ENCODE data around the gene MCF2L. TPM values are rescaled to one million over a fixed set of nuclear protein-coding genes. Genes with fewer than 3 reads are reported as not detected.
A peak's percentile ranks its signal among the peaks of the same experiment; 100 is the strongest.

The MCF2L gene
- total RNA-seq, 6 experiments from 2014 or later: 9.6 to 18.4 (median 11.7) TPM

DNA sequence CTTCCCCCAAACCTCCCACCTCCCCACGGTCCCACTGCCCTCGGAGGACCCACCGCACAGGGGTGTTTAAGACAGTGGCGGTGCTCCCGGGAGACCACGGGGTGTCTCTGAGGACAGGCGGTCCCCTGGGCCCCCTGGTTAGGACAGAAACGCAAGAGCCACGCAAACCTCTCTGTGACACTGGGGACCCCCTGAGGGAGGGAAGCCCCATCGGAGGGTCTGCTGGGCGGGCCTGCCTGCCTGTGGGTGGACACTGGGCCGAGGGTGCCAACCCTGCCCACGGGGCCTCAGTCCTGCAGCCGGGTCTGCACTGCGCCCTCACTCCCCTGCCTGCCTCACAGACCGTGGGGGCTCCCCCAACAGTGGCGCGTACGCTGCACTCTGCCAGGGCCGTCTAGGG, 17.5 kb downstream of the MCF2L start:
- Histone ChIP-seq H3K27ac (no peak overlapping the region), H3K4me1 (peaks cover 0 to 4% (median 0%) of the 10 kb centered on the region in 4 donors), H3K9me3 (no peaks in the 10 kb centered on the region), H3K27me3 (no peaks in the 10 kb centered on the region), H3K36me3 (no peaks in the 10 kb centered on the region), H3K4me3 (no peak overlapping the region)
- DNase-seq: no peak
- no peak for ATAC-seq
- intact Hi-C loops (cut with DNase I): no loop called here
- TF ChIP-seq POLR2A (IDR thresholded peaks at IDR 0.05): no peak
- TF ChIP-seq, protein P1, sequence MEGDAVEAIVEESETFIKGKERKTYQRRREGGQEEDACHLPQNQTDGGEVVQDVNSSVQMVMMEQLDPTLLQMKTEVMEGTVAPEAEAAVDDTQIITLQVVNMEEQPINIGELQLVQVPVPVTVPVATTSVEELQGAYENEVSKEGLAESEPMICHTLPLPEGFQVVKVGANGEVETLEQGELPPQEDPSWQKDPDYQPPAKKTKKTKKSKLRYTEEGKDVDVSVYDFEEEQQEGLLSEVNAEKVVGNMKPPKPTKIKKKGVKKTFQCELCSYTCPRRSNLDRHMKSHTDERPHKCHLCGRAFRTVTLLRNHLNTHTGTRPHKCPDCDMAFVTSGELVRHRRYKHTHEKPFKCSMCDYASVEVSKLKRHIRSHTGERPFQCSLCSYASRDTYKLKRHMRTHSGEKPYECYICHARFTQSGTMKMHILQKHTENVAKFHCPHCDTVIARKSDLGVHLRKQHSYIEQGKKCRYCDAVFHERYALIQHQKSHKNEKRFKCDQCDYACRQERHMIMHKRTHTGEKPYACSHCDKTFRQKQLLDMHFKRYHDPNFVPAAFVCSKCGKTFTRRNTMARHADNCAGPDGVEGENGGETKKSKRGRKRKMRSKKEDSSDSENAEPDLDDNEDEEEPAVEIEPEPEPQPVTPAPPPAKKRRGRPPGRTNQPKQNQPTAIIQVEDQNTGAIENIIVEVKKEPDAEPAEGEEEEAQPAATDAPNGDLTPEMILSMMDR (IDR thresholded peaks at IDR 0.05): no peak
- WGBS (ENCODE audit: insufficient coverage, low coverage, low lambda C conversion rate, missing lambda C conversion rate): no CpG with 5 or more reads among the region's 20 CpGs

DNA sequence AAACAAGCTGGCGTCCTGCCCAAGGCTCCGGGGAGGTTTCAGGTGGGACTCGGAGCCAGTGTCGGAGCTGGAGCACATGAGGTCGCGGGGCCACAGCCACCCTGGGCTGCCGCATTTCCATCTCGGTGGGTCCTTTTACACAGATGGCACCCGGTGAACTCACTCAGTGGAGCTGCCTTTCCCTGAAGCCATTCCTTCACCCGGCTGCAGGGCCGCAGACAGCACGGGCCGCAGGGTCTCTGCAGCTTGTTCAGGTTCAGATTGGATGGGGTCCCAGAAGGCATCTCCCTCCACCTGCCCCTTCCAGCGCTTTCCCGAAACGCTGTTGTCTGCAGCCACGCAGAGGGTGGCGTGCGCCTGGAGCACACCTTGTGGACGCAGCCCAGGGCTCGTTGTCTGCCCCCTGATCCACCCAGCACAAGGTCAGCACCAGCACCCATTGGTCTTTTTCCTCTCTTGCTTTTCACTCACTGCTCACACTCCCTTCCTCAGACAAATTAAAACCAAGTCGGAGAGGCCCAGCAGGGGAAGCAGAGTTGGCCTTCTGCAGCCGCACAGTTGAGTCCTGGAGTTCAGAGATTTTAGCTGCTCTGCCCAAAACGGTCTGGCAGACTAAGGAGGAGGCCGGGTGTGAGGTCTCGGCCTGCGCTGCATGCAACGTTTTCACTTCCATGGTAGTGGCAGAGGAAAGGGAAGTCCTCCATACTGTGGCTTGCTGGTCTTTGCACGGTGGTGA, 18.1 kb downstream of the MCF2L start:
- Histone ChIP-seq H3K36me3 (no peaks in the 10 kb centered on the region), H3K4me3 (no peak overlapping the region), H3K27ac (no peak overlapping the region), H3K9me3 (no peaks in the 10 kb centered on the region), H3K27me3 (no peaks in the 10 kb centered on the region), H3K4me1 (peaks cover 0 to 4% (median 0%) of the 10 kb centered on the region in 4 donors)
- intact Hi-C loops (cut with DNase I): no loop called here
- ATAC-seq: no peak
- WGBS (ENCODE audit: insufficient coverage, low coverage, low lambda C conversion rate, missing lambda C conversion rate): 82% methylated on average over 3 of the region's 29 CpGs
- no peak for TF ChIP-seq POLR2A (IDR thresholded peaks at IDR 0.05)
- TF ChIP-seq, protein P1 (IDR thresholded peaks at IDR 0.05): no peak
- DNase-seq: no peak

DNA sequence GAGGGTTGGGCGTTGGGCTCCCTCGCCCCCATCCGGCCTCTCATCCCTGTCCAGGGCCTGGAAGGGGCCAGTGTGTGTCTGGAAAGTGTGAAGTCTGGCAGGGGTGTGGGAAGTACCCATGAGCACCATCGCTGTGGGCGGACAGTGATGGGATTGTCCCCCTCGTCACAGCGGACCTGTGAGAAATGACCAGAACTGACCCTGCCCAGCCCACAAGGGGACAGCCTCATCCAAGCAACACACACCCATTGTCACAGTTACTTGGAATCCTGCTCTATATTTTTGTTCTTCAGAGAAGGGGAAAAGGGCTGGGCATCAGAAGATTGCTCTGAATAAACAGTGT, 18.6 kb downstream of the MCF2L start:
- ATAC-seq: no peak
- intact Hi-C loops (cut with DNase I): no loop called here
- no peaks in the 10 kb centered on the region for H3K9me3 ChIP-seq
- DNase-seq: no peak
- H3K4me1 ChIP-seq: peaks cover 0 to 4% (median 0%) of the 10 kb centered on the region in 4 donors
- H3K4me3 ChIP-seq: no peak overlapping the region
- H3K27ac ChIP-seq: no peak overlapping the region
- H3K27me3 ChIP-seq: no peaks in the 10 kb centered on the region
- no peak for TF ChIP-seq POLR2A (IDR thresholded peaks at IDR 0.05)
- TF ChIP-seq, protein P1 (IDR thresholded peaks at IDR 0.05): no peak
- H3K36me3 ChIP-seq: no peaks in the 10 kb centered on the region
- whole genome bisulfite sequencing (ENCODE audit: insufficient coverage, low coverage, low lambda C conversion rate, missing lambda C conversion rate): no CpG with 5 or more reads among the region's 7 CpGs

DNA sequence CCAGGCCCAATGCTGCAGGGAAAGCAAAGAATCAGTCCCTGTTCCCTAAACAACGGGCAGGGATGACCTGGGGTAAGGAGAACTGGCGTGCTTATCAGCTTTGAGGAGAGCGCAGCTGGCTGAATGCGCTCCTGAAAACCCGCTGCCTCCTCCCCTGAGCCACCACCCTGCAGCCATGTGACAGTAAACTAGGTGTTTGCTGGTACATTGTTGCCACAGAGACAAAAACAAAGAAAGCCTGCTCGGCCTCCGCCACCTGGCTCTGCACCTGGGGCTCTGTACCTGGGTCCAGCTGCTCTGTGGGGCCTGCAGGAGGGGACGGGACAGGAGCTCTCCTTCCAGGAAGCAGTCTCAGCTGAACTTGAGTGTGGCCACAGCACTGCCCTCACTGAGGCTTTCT, 21.8 kb downstream of the MCF2L start:
- Histone ChIP-seq H3K27me3 (no peaks in the 10 kb centered on the region), H3K36me3 (no peaks in the 10 kb centered on the region), H3K9me3 (no peaks in the 10 kb centered on the region), H3K27ac (no peak overlapping the region), H3K4me3 (no peak overlapping the region), H3K4me1 (no peaks in the 10 kb centered on the region)
- intact Hi-C loops (cut with DNase I): no loop called here
- WGBS (ENCODE audit: insufficient coverage, low coverage, low lambda C conversion rate, missing lambda C conversion rate): 68% methylated on average over 4 of the region's 8 CpGs
- DNase-seq: peak in 1 of 3 donors; percentile 15
- ATAC-seq: peak in 2 of 4 donors; percentile 4 to 49
- TF ChIP-seq POLR2A (IDR thresholded peaks at IDR 0.05): no peak
- TF ChIP-seq, protein P1 (IDR thresholded peaks at IDR 0.05): no peak
